NCI-H446 (cell line): Measurements from ENCODE around the gene TMEM247.

Experiments
- DNase-seq, 2 experiments: peaks; one replicate each; lab custom pipeline; 2025; lab: John Stamatoyannopoulos, UW

TMEM247 gene

DNA sequence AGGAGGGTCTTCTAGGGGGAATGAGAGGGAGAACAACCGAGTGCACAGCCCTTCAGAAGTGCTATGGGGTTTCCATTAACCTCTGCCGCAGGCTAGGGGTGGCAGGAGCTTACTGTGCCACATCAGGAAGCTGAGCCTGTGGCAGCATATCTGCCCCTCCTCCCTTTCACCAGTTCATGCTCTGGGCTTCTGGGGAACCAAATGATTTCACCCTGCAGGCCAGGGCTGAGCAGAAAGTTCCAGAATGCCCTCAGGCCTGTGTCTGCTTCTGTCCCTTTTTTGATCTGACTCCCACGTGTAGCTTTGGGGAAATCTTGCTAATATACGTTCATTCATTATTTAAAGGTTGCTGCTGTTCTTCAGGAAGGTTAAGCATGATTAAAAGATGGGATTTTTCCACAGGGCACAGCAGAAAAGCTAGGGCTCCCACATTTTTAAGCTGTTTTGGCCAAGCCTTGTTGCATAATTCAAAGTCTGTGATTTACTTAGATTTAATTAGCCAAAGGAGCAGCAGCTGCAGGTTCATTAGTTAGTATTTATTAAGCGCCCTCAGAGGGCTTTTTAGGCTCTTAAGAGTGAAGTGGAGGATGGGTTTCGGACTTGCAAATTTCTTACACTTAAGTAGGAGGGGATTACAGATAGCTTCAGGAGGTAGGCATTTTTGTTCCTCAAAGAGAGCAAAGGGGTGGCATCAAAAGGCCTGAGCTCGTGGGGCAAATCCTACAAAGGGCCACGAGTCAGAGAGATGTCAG lies 10.2 kb downstream of the TMEM247 start:
- DNase-seq, result no peak

- no peak for DNase-seq
Measured at GRCh38 chr2:46490521-46491141, 11.3 kb downstream of the TMEM247 start.

GRCh38 chr2:46492301-46492700 lies 12.9 kb downstream of the TMEM247 start:
- DNase-seq, result no peak

- no peak for DNase-seq
Measured at GRCh38 chr2:46493241-46493970, 14.0 kb downstream of the TMEM247 start.

DNA sequence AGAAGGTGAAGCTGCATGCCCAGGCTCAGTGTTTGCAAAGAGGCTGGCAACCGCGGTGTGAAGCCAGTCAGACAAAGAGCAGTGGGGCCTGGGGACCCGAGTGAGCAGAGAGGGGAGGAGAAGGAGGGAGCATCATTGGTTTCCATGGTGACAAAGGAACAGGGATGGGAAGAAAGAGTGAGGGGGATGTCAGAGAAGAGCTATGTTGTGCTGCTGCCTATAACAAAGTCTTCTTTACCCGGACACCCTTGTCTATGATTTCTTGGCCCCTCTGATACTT lies 14.5 kb downstream of the TMEM247 start:
- no peak for DNase-seq

DNA sequence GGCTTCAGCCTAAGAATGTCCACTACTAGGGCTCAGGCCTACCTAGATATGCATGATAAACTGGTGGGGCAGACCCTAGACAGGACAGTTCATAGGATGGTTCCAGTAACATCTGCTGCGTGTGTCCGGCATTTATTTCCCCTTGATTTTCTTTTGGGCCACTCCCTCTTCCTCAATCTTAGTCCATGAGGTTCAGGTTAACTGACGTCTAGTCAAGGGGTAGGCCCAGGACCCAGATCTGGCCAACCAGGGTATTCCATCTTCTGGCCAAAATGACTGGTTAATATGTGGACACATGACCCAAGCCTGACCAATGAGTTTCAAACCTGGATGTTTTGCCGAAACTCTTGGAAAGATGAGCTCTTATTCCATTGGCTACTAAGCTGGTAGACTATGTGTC lies 15.2 kb downstream of the TMEM247 start:
- no peak for DNase-seq

DNA sequence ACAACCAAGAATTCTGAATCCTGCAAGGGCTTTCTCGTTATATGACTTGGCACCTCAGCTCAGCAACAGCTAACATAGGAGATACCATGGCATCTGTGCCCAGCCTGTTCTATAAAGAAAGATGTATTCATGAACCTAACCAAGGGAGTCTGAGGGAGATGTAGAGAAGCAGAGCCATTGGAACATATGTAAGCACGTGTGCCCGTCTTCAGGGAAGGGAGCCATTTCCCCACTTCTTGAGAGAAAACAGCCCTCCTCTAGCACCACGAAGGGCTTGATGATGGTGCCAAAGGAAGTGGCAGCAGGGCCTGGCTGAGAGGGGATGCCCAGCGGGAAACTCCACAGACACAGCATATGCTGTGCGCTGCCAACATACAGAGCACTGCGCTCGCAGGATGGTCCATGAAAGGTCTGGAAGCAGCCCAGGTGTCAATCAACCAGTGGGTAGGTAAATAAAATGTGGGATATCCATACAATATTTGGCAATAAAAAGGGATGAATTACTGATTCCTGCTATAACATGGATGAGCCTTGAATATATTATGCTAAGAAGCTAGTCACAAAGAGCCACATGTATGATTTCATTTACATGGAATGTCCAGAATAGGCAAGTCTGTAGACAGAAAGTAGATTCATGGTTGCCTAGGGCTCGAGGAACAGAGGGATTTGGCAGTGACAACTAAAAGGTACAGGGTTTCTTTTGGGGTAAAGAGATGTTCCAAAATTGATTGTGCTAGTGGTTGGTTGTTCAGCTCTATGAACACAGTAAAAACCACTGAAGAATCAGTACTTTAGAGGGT lies 16.1 kb downstream of the TMEM247 start:
- peak in 1 of 2 experiments; percentile 28 for DNase-seq

DNA sequence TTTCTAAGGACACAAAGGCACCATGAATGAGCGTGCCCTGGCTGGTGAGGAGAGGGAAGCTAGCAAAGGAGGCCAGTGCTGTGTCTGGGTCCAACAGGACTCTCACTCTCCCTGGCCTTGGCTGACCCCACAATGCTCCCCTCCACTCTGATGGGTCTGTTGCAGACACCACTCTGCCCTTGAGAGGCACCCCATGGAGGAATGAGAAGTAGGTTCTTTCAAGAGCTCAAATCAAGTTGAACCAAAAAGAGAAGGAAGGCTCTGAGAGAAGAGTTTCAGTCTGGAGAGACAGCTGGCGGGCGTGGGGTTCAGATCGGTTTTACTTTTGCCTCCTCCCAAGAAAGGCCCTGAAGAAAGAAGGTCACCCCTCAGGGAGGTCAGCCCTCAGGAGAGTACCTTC lies 18.4 kb downstream of the TMEM247 start:
- DNase-seq, result no peak

DNA sequence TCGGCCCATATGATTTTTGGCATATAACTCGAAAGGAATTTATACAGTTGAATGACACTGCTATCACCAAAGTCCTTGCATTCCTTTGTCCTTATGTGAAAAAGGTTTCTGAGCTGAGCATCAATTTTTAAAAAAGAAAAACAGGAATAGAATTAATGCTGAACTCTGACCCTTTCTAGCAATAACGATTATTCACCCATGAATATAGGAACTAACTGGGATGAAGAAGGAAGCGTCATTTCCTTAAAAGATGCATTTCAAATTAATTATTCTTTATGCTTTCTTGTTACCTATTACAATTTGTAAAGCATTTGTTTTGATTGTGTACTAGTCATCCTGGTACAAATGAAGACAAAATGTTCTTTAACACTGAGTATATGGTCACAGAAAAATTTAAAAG lies 19.3 kb downstream of the TMEM247 start:
- DNase-seq, result no peak

DNA sequence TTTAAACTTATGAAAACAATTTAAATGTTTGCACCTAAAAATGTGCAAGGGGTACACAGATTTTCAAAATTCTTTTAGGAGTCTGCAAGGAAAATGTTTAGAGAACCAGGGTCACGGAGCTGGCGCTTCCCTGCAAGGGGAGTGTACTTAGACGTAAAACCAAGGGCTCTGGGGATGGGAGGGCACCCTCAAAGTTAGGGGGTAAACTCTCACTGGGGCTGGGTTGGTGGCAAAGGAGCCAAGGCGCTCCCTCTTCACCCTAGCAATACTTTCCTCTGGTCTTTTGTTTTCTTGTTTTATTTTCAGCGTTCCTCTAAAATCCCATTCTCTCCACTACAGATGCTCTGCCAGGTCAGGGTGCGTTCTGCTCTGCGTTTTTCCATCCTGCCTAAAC lies 20.0 kb downstream of the TMEM247 start:
- DNase-seq, result no peak

- no peak for DNase-seq
Measured at GRCh38 chr2:46500801-46501200, 21.4 kb downstream of the TMEM247 start.

DNA sequence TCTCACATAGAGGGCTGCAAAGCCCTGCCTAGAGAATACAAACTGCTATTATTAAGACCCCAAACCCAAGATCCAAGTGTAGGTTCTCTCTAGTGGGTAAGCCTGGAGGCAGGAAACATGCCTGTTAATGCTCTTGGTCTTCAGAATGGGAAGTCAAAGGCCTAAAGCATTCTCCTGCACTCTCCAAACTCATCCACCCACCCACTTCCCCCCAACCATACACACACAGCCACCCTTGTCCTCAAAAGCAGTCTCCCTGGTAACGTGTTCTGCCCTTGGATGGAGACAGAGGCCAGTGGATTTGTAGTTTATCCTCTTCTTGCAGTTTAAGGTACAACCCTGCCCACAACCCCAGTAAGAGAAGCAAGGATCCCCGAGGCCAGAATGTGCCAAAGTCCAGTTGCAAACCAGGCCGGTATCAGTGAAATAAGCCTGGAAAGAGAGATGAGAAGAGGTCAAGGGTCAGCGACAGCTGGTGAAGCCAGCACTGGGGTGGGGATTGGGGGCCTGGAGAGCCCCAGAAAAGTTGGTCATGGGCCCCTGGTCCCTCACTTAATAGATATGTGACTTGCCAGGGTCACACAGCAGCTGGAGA lies 23.0 kb downstream of the TMEM247 start:
- no peak for DNase-seq

- no peak for DNase-seq
Measured at GRCh38 chr2:46503686-46504085, 24.3 kb downstream of the TMEM247 start.

GRCh38 chr2:46504221-46504620 lies 24.9 kb downstream of the TMEM247 start:
- DNase-seq, result no peak

- no peak for DNase-seq
Measured at GRCh38 chr2:46504685-46505471, 25.5 kb downstream of the TMEM247 start.

DNA sequence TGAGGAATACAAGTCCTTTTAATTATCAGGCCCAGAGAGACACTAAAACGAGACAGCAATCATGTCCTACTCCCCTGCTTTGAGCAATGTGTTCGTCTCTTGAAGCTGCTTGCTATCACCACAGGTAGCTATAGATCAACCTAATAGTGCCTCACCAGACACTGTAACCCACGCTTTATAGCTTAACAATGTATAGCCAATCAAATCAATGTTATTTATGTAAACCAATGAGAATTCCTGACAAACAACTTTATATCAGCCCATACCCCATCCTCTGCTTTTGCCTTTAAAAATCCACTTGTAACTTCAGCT lies 26.1 kb downstream of the TMEM247 start:
- no peak for DNase-seq

DNA sequence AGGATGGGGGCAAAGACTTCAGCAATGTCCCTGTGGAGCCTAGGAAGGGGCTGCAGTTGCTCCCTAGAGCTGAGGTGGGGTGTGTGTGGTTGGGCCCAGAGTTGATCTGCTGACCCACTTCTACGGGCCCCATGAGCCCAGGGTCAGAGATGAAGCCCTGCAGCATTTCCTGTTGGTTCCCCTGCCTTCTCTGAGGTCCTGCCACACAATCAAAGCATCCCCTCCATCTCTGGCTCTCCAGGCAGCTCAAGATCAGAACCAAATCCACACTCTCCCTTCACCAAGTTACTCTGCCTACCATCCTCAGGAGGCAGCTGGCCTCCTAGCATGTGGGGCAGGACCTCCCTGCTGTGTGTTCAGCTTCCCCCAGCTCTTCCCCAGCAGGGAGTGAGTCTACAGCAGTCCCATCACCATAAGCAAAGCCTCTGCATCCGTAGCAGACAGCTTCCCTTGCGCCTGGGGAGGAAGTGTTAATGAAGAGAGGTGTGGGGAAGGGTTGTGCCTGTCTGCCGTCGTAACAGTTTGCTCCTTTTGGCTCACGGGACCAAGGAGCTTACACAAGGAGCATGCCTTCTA lies 26.9 kb downstream of the TMEM247 start:
- no peak for DNase-seq

- DNase-seq, result no peak
Measured at GRCh38 chr2:46508312-46508711, 28.9 kb downstream of the TMEM247 start.

DNA sequence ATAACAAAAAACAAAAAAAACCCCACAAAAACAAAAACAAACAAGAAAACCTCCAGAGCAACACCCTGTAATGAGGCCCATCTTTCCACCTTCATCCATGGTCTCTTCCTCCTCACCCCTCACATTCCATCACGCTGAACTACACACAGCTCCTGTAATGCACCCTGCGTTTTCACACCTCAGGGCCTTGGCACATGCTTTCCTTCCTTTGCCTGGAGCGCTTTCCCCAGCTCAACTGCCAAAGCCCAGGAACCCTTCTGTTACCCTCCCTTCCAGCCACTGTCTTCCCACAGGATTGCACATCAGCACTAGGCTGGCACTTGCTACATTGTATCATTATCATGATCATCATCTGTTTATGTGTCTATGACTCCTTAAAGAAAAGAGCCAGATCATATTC lies 29.4 kb downstream of the TMEM247 start:
- no peak for DNase-seq

DNA sequence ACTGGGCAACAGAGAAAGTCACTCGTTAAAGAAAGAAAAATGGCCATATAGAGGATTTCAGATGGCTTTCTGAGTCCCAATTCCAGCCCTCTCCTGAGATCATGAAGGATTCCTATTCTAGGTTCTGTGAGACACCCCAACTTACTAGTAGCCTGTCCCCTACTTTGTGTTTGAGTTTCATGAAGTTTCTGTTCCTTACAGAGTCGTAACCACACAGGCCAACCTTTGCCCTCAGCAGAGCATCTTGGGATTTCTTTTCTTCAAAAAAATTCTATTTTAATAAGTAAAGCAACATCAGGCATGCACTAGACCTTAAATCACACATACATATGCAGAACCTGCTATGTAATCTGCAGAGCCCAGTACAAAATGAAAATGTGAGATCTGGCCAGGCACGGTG lies 30.4 kb downstream of the TMEM247 start:
- DNase-seq, result no peak

DNA sequence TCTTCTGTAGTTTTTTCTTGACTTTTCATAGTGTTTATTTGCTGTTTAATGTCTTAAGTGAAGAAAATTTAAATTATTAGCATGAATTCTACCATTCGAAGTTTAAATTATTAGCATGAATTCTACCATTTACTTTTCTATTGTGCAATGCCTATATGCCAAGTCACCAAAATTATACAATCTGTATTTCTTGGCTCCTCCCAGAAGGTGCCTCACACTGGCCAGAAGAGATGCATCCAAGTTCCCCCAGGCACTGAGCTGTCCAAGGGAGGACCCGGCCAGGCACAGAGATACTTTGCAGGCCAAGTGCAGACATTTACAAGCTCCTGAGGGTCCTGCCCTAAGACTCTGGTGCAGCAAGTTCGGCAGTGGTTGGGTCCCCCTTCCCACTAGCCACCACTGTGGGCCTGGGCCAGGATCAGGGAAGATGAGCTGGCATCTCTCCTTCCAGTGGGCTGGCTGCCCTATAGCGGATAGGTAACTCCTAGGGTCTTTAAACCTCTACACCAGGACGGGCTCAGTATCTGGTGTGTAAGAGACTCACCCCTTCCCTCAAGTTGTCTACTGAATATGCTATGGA lies 31.3 kb downstream of the TMEM247 start:
- DNase-seq, result no peak
